ENCODE data around the gene TMX2.

The TMX2 gene

DNA sequence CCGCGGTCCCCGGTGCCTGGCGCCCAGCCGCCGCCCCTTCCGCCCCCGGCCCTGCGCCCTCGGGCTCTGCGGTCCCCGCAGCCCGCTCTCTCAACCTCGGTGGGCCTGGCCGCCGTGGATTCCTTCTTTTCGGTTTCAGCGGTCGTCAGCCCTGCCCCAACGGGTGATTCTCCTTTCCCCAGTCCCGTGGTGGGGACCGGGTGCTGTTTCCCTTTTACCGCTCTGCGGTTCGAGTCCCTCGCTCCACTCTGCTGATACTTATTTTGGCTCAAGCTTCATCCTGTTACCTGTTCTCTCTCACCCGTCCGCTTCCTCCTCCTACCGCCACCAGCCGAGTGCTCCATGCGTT lies 44.0 kb upstream of the TMX2 start:
- ATAC-seq = peak; percentile 9
- TF ChIP-seq GLIS3 (CRISPR knock-in tag; IDR thresholded peaks at IDR 0.05) (no peak), PPARA (CRISPR knock-in tag; IDR thresholded peaks at IDR 0.05; ENCODE audit: borderline replicate concordance) (no peak), ZNF8 (CRISPR knock-in tag; IDR thresholded peaks at IDR 0.05) (no peak), ARNTL (CRISPR knock-in tag; IDR thresholded peaks at IDR 0.05; ENCODE audit: borderline replicate concordance, low read depth) (no peak), ZNF70 (CRISPR knock-in tag; IDR thresholded peaks at IDR 0.05) (no peak), CSDC2 (CRISPR knock-in tag; IDR thresholded peaks at IDR 0.05) (no peak), CREB5 (CRISPR knock-in tag; IDR thresholded peaks at IDR 0.05; ENCODE audit: low read depth) (no peak), OSR1 (CRISPR knock-in tag; IDR thresholded peaks at IDR 0.05) (no peak), RARB (CRISPR knock-in tag; IDR thresholded peaks at IDR 0.05) (no peak), SNAI2 (CRISPR knock-in tag; IDR thresholded peaks at IDR 0.05) (no peak), TCF4 (CRISPR knock-in tag; IDR thresholded peaks at IDR 0.05; ENCODE audit: borderline replicate concordance) (no peak), ZC3H10 (CRISPR knock-in tag; IDR thresholded peaks at IDR 0.05) (no peak), ESRRG (CRISPR knock-in tag; IDR thresholded peaks at IDR 0.05) (no peak), ZFP30 (CRISPR knock-in tag; IDR thresholded peaks at IDR 0.05) (no peak), BACH2 (CRISPR knock-in tag; IDR thresholded peaks at IDR 0.05; ENCODE audit: borderline replicate concordance) (no peak), ZNF565 (CRISPR knock-in tag; conservative IDR thresholded peaks at IDR 0.05; ENCODE audit: low read depth) (no peak), CSRNP3 (CRISPR knock-in tag; IDR thresholded peaks at IDR 0.05) (no peak)
- TF ChIP-seq, protein P1, sequence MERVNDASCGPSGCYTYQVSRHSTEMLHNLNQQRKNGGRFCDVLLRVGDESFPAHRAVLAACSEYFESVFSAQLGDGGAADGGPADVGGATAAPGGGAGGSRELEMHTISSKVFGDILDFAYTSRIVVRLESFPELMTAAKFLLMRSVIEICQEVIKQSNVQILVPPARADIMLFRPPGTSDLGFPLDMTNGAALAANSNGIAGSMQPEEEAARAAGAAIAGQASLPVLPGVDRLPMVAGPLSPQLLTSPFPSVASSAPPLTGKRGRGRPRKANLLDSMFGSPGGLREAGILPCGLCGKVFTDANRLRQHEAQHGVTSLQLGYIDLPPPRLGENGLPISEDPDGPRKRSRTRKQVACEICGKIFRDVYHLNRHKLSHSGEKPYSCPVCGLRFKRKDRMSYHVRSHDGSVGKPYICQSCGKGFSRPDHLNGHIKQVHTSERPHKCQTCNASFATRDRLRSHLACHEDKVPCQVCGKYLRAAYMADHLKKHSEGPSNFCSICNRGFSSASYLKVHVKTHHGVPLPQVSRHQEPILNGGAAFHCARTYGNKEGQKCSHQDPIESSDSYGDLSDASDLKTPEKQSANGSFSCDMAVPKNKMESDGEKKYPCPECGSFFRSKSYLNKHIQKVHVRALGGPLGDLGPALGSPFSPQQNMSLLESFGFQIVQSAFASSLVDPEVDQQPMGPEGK (CRISPR knock-in tag; IDR thresholded peaks at IDR 0.05; ENCODE audit: borderline replicate concordance) = no peak
- TF ChIP-seq, protein P2, sequence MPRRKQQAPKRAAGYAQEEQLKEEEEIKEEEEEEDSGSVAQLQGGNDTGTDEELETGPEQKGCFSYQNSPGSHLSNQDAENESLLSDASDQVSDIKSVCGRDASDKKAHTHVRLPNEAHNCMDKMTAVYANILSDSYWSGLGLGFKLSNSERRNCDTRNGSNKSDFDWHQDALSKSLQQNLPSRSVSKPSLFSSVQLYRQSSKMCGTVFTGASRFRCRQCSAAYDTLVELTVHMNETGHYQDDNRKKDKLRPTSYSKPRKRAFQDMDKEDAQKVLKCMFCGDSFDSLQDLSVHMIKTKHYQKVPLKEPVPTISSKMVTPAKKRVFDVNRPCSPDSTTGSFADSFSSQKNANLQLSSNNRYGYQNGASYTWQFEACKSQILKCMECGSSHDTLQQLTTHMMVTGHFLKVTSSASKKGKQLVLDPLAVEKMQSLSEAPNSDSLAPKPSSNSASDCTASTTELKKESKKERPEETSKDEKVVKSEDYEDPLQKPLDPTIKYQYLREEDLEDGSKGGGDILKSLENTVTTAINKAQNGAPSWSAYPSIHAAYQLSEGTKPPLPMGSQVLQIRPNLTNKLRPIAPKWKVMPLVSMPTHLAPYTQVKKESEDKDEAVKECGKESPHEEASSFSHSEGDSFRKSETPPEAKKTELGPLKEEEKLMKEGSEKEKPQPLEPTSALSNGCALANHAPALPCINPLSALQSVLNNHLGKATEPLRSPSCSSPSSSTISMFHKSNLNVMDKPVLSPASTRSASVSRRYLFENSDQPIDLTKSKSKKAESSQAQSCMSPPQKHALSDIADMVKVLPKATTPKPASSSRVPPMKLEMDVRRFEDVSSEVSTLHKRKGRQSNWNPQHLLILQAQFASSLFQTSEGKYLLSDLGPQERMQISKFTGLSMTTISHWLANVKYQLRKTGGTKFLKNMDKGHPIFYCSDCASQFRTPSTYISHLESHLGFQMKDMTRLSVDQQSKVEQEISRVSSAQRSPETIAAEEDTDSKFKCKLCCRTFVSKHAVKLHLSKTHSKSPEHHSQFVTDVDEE (CRISPR knock-in tag; IDR thresholded peaks at IDR 0.05) = no peak

DNA sequence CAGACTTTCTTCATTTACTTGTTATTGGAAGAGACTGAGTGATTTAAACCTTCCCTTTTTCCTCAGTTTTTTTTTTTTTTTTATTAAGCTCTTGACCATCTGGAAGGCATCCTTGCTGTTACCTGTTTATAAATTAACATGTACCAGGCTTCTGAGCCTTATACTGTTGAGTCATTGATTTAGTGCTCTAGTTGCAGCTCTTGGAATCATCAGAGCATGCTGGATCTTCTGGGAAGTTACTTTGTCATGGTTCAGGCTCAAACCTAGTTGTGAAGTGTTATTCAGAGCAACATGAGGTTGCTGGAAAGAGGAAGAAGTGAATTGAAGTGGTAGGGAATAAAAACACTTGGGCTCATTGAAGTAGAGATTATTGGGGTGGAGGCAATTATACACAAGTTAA lies 38.1 kb upstream of the TMX2 start:
- no peak for ATAC-seq
- TF ChIP-seq ESRRG (CRISPR knock-in tag; IDR thresholded peaks at IDR 0.05) (no peak), POU6F1 (CRISPR knock-in tag; IDR thresholded peaks at IDR 0.05; ENCODE audit: borderline replicate concordance, low read depth) (no peak), ZC3H10 (CRISPR knock-in tag; IDR thresholded peaks at IDR 0.05) (no peak), CSDC2 (CRISPR knock-in tag; IDR thresholded peaks at IDR 0.05) (no peak), RARB (CRISPR knock-in tag; IDR thresholded peaks at IDR 0.05) (no peak), ISL1 (CRISPR knock-in tag; IDR thresholded peaks at IDR 0.05) (no peak), CREB5 (CRISPR knock-in tag; IDR thresholded peaks at IDR 0.05; ENCODE audit: low read depth) (no peak), SNAI2 (CRISPR knock-in tag; IDR thresholded peaks at IDR 0.05) (no peak), ARNTL (CRISPR knock-in tag; IDR thresholded peaks at IDR 0.05; ENCODE audit: borderline replicate concordance, low read depth) (no peak), GLIS3 (CRISPR knock-in tag; IDR thresholded peaks at IDR 0.05) (no peak), ZNF8 (CRISPR knock-in tag; IDR thresholded peaks at IDR 0.05) (no peak), PPARA (CRISPR knock-in tag; IDR thresholded peaks at IDR 0.05; ENCODE audit: borderline replicate concordance) (no peak), OSR1 (CRISPR knock-in tag; IDR thresholded peaks at IDR 0.05) (no peak), BACH2 (CRISPR knock-in tag; IDR thresholded peaks at IDR 0.05; ENCODE audit: borderline replicate concordance) (no peak), ZFP30 (CRISPR knock-in tag; IDR thresholded peaks at IDR 0.05) (no peak), ZNF70 (CRISPR knock-in tag; IDR thresholded peaks at IDR 0.05) (no peak)
- TF ChIP-seq, protein P1 (CRISPR knock-in tag; IDR thresholded peaks at IDR 0.05; ENCODE audit: borderline replicate concordance) = no peak
- TF ChIP-seq, protein P2 (CRISPR knock-in tag; IDR thresholded peaks at IDR 0.05) = no peak
